HepG2 (cell line): Measurements from ENCODE around the gene CTDNEP1.

Experiments
- ARID3A ChIP-seq: IDR thresholded peaks from 2 replicates; pipeline ENCODE4 v1.6.1; 2012; ENCODE audit warnings: low read depth, low read length, improper control_type of control experiment
- ASH2L ChIP-seq: fragments of 300-600, 200-600 bp; sonication (generic); IDR thresholded peaks from 2 replicates; pipeline ENCODE4 v1.7.0; 2017; ENCODE audit warnings: low read depth, mild to moderate bottlenecking, moderate library complexity, mixed read lengths, low read length; ENCODE audit not compliant: insufficient read length
- CSRNP2 ChIP-seq: sonication (generic); formaldehyde crosslinking; conservative IDR thresholded peaks from 2 replicates; pipeline ENCODE4 v1.8.0; 2022; ENCODE audit warnings: low read depth, missing genetic modification reagents
- CTCF ChIP-seq: sonication (generic); formaldehyde crosslinking; IDR thresholded peaks from 2 replicates; pipeline ENCODE4 v1.5.0; 2020; ENCODE audit warnings: mild to moderate bottlenecking, missing genetic modification reagents, moderate library complexity
- FOXA1 ChIP-seq, 2 experiments: fragments of 450-650 bp in 1 of 2; sonication (generic) in 1 of 2; formaldehyde crosslinking in 1 of 2; IDR thresholded peaks; 2 replicates each; pipeline versions ENCODE4 v1.4.0 to v1.6.1; 2016 to 2020; ENCODE audit warnings: missing genetic modification reagents in 1 of 2
- GTF2F1 ChIP-seq: fragments of 150-350 bp; IDR thresholded peaks from 2 replicates; pipeline ENCODE4 v1.6.1; 2014; ENCODE audit warnings: low read length
- ZBTB33 ChIP-seq: sonication (generic); formaldehyde crosslinking; IDR thresholded peaks from 2 replicates; pipeline ENCODE4 v1.4.0; 2020; ENCODE audit warnings: missing genetic modification reagents

- TF ChIP-seq FOXA1 (IDR thresholded peaks at IDR 0.05) (no peak), FOXA1 (CRISPR knock-in tag; IDR thresholded peaks at IDR 0.05) (no peak), ZBTB33 (CRISPR knock-in tag) (no peak), GTF2F1 (no peak), ARID3A (no peak), CTCF (CRISPR knock-in tag) (no peak), CSRNP2 (CRISPR knock-in tag) (no peak), ASH2L (no peak)
Measured at GRCh38 chr17:7235693-7236665, 15.6 kb downstream of the CTDNEP1 start.
